Stimulated activated CD8-positive, alpha-beta memory T cell treated with anti-CD3 and anti-CD28 coated beads, Interleukin-4, amount 100 ng/mL, for 4 hours (primary cell): Measurements from ENCODE around the gene NACAD.

Source experiments
- DNase-seq, 2 donors: peaks; one replicate each; pipeline ENCODE4 v3.0.0-alpha.2; 2020; ENCODE audit warnings: low read depth in 2 of 2, low spot score in 1 of 2

The NACAD gene

GRCh38 chr7:45092100-45092930 lies 3.5 kb upstream of the NACAD start:
- DNase-seq = no peak

GRCh38 chr7:45089341-45089891 lies 647 bp upstream of the NACAD start:
- DNase-seq = peak; percentile 21 to 31

- no peak for DNase-seq
These were observed 545 bp downstream of the NACAD start for GRCh38 chr7:45088146-45088701.

- DNase-seq = no peak
These were observed 1.2 kb downstream of the NACAD start for GRCh38 chr7:45087301-45088145.

GRCh38 chr7:45086331-45087065 lies 2.3 kb downstream of the NACAD start:
- no peak for DNase-seq

GRCh38 chr7:45085619-45086200 lies 3.1 kb downstream of the NACAD start:
- no peak for DNase-seq

- DNase-seq = no peak
These were observed 3.7 kb downstream of the NACAD start for GRCh38 chr7:45084901-45085618.

GRCh38 chr7:45084336-45084735 lies 4.4 kb downstream of the NACAD start:
- DNase-seq = no peak

GRCh38 chr7:45082831-45083331 lies 5.9 kb downstream of the NACAD start:
- DNase-seq = no peak

- DNase-seq = no peak
These were observed 6.5 kb downstream of the NACAD start for GRCh38 chr7:45082031-45082830.

GRCh38 chr7:45081670-45081974 lies 7.1 kb downstream of the NACAD start:
- no peak for DNase-seq

- no peak for DNase-seq
These were observed 7.7 kb downstream of the NACAD start for GRCh38 chr7:45080958-45081669.

- DNase-seq = no peak
These were observed 8.4 kb downstream of the NACAD start for GRCh38 chr7:45080265-45080957.

- no peak for DNase-seq
These were observed 10.6 kb downstream of the NACAD start for GRCh38 chr7:45078125-45078681.

GRCh38 chr7:45077579-45077978 lies 11.2 kb downstream of the NACAD start:
- no peak for DNase-seq

GRCh38 chr7:45076946-45077345 lies 11.8 kb downstream of the NACAD start:
- no peak for DNase-seq
